NCI-H69 (cell line): ENCODE measurements around the gene DNAJC30.
"Not testable (repeated sequence)": the region's sequence is repeated elsewhere in the genome, so short reads cannot be mapped to it uniquely, and the experiment has no call there.

Source experiments
- DNase-seq: peaks from one replicate; lab custom pipeline; 2025; lab: John Stamatoyannopoulos, UW

Gene DNAJC30

GRCh38 chr7:73683056-73683787 lies at the start of gene DNAJC30, which contains the start of gene BUD23:
Gene DNAJC30, minus strand, starts transcription at chr7:73683453. Its CDS starts 30 bp downstream, at chr7:73683423.
Gene BUD23, plus strand, starts transcription at chr7:73683597. Its CDS starts 29 bp downstream, at chr7:73683626.
- DNase-seq, result peak; percentile 99

GRCh38 chr7:73732397-73732796 lies 49.1 kb upstream of the DNAJC30 start:
- no peak for DNase-seq

DNA sequence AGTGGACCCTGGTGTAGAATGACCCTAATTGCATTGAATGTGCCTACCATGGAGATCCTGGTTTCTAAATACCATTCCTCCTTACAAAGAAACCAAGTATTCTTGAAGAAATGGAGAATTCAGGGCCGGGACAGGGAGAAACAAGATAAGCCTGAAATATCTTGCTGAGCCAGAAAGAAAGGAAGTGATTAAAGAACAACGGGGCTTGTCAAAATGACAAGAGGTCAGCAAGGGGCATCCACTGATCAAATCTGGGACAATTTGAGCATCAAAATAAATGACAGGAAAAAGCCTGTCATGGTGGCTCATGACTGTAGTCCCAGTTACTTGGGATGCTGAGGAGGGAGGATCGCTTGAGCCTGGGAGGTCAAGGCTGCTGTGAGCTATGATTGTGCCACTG lies 47.2 kb upstream of the DNAJC30 start:
- no peak for DNase-seq

GRCh38 chr7:73728551-73728950 lies 45.3 kb upstream of the DNAJC30 start:
- no peak for DNase-seq

GRCh38 chr7:73727952-73728351 lies 44.7 kb upstream of the DNAJC30 start:
- no peak for DNase-seq

- no peak for DNase-seq
Measured at GRCh38 chr7:73726083-73726466, 42.8 kb upstream of the DNAJC30 start.

DNA sequence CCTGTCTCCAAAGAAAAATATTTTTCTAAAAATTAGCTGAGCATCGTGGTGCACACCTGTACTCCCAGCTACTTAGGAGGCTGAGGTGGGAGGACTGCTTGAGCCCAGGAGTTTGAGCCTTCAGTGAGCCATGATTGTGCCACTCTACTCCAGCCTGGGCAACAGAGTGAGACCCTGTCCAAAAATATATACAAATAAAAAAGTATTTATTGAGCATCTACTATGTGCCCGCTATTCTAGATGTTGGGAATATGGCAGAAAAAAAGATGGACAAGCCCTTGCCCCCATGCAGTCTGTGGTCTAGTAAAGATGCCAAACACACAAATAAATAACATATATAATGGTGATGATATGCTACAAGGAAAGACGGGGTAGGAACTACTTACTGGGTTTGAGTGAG lies 40.6 kb upstream of the DNAJC30 start:
- DNase-seq, result no peak

- DNase-seq, result no peak
Measured at GRCh38 chr7:73722785-73723184, 39.5 kb upstream of the DNAJC30 start.

DNA sequence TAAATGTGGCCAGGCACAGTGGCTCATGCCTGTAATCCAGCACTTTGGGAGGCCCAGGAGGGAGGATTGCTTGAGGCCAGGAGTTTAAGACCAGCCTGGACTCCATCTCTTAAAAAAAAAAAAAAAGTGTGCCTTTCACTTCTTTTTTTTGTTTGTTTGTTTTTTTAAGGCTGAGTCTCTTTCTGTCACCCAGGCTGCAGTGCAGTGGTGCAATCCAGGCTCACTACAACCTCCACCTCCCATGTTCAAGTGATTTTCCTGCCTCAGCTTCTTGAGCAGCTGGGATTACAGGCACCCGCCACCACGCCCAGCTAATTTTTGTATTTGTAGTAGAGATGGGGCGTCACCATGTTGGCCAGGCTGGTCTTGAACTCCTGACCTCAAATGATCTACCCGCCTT lies 38.9 kb upstream of the DNAJC30 start:
- peak; percentile 34 for DNase-seq

DNA sequence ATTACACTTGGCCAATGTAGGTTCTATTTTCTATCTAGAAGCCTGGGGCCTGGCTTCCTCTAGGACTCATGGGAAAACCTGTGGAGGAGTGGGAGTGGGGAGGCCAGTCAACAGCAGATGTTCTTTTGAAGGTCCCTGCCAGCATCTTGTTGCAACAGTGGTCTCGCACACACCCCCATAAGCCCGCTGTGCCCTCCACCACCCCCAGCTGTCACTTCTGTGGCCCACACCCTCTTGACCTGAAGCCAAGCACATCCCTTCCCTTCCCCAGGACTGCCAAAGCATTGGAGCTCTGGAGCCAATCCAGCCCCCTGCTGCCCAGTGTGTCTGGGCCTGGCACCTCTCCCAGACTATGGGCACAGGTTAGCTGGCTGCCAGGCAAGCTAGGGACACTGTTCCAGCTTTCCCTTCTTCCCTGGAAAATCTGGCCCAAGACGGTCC lies 38.1 kb upstream of the DNAJC30 start:
- DNase-seq, result peak; percentile 94

- not testable (repeated sequence) for DNase-seq
Measured at GRCh38 chr7:73720443-73720842, 37.2 kb upstream of the DNAJC30 start.

DNA sequence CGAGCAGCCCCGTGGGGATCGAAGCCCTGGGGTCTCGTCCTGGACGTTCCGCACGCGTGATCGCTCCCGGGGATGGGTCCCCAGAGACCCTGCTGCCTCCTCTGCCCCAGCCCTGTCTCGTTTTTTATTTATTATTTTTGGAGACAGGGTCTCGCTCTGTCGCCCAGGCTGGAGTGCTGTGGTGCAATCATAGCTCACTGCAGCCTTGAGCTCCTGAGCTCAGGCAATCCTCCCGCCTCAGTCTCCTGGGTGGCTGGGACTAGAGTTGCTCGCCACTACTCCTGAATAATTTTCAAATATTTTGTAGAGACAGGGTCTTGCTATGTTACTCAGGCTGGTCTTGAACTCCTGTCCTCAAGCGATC lies 36.5 kb upstream of the DNAJC30 start:
- no peak for DNase-seq

DNA sequence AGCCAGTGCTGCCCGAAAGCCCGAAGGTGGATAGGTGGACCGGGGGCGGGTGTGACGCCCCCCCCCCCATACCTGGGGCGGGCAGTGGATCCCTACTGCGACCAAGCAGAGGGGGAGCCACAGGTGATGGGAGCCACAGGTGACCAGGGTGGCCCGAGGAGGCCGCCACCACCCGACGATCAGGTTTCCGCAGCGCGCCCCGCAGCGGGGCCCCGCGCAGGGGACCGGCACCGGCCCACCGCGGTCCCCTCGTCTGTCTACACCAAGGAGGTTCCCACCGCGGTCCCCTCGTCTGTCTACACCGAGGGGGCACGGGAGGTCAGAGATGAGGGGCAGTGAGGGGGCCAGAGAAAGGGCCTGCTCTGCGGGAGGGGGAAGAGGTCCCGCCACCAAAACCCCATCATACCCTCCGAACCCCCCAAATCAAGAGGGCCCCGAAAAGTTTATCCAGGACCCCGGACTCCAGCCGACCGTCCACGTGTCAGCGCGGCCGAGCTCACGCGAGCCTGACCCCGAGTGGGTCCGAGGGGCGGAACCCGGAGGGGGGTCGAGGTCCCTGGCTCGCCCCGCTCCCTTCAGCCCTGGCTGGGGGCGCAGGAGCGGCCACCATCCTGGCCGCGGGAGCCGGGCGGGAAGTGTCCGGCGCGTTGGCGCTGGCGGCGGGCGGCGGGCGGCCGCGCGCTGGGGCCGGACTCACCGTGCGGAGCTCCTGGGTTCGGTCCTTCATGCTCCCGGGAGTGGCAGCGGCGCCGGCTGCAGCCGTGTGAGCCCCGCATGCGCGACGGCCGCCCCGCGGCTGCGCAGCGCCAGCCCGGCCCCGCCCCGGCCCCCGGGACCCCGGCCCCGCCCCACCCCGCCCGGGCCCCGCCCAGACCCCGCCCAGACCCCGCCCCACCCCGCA lies 35.9 kb upstream of the DNAJC30 start, which contains the start of gene STX1A:
TSS of gene STX1A (minus strand) at position 765 of the 901 bp plus-strand sequence. CDS start at position 727, 38 bp downstream.
- peak; percentile 91 for DNase-seq

DNA sequence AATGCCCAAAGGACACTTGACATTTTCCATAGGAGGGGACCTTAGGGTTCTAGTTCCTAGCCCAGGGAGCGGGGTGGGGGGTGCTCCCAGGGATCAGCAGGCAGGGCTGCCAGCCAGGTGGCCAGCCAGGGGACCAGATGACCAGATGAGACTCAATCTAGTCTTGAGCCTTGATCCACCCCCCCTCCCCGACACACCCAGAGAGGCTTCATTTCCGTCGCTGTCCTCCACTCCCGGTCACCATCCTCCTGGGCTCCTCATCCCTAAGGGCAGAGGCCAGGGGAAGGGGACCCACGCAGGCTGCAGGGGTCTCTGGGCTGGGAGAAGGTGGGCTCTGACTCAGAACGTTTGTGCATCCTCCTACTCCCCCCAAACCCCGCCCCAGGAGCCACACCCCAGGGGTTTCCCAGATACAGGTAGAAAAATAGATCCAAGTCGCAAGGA lies 35.2 kb upstream of the DNAJC30 start:
- no peak for DNase-seq

- peak; percentile 47 for DNase-seq
Measured at GRCh38 chr7:73717991-73718405, 34.7 kb upstream of the DNAJC30 start.

GRCh38 chr7:73717025-73717807 lies 34.0 kb upstream of the DNAJC30 start:
- no peak for DNase-seq

DNA sequence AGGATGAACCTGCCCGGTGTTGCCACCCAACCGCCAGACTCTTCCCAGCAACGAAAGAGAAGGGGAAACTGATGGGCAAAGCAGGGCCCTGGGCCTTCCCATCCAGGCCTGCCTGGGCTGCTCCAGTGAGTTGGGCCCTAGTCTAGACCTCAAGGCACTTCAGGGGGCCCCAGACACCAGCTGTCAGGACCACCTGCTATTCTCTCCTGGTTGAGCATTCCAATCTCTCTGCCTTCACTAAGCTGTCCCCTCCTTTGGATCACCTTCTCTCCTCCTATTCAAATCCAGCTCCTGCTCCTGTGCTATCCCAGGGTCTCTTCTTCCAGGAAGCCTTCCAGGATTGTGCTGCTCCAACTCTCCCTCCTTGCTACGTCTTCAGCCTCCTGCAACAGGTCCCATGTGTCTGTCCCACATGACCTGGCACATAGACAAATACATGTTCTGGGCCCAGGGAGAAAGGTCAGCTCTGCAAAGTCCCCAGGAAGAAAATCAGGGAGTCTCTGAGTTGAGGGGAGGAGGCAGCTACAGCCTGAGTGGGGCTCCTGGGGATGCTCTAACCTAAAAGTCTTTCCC lies 33.2 kb upstream of the DNAJC30 start:
- peak; percentile 69 for DNase-seq

- peak; percentile 98 for DNase-seq
Measured at GRCh38 chr7:73715648-73716317, 32.5 kb upstream of the DNAJC30 start.

GRCh38 chr7:73713319-73713718 lies 30.1 kb upstream of the DNAJC30 start:
- not testable (repeated sequence) for DNase-seq

GRCh38 chr7:73712773-73713172 lies 29.5 kb upstream of the DNAJC30 start:
- no peak for DNase-seq

DNA sequence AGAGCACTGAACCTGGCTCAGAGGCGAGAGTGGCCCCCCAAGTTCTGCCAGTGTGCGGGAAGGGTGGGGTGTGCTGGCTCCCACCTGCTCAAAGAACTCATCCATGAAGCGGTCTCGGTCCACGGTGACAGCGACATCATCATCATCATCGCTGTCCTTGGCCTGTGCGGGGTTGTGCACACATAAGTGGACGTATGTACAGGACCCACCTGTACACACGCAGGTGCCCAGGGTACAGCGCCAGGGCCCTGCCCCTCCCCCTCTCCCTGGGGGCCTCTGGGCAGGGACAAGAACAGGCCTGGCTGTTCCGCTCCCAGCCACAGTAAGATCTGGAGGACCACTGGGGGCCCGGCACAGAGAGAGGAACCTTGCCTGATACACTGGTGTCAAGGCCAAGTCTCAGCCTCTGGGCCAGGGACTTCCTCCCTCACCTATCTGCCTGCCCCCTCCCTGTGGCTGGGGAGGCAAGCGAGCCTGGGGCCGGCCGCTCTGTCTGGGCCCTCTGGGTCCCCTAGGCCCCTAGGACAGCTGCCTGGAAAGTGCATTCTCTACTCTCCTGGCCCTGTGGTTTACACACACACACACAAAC lies 25.8 kb upstream of the DNAJC30 start:
- DNase-seq, result peak; percentile 45
